Glutamatergic neuron (in vitro differentiated cells): Measurements from ENCODE around the gene IMP3. TPM values are rescaled to one million over a fixed set of nuclear protein-coding genes. Genes with fewer than 3 reads are reported as not detected.
"Not testable (repeated sequence)": the region's sequence is repeated elsewhere in the genome, so short reads cannot be mapped to it uniquely, and the experiment has no call there.

Experiments used
- DNase-seq: peaks from one replicate; pipeline ENCODE4 v3.0.0; 2022
- H3K27ac Mint-ChIP-seq: one replicate; pipeline ENCODE4 v1.8.0; 2020; ENCODE audit warnings: mild to moderate bottlenecking, mixed read lengths, inconsistent platforms; ENCODE audit not compliant: unreplicated experiment
- H3K27me3 Mint-ChIP-seq: one replicate; pipeline ENCODE4 v1.8.0; 2020; ENCODE audit warnings: mild to moderate bottlenecking, moderate library complexity, mixed read lengths, inconsistent platforms; ENCODE audit not compliant: unreplicated experiment
- H3K36me3 Mint-ChIP-seq: one replicate; pipeline ENCODE4 v1.8.0; 2020; ENCODE audit warnings: mild to moderate bottlenecking, mixed read lengths, inconsistent platforms; ENCODE audit not compliant: unreplicated experiment
- H3K4me1 Mint-ChIP-seq: one replicate; pipeline ENCODE4 v1.8.0; 2020; ENCODE audit warnings: mild to moderate bottlenecking, low read depth, mixed read lengths, inconsistent platforms; ENCODE audit not compliant: unreplicated experiment
- H3K4me3 Mint-ChIP-seq: one replicate; pipeline ENCODE4 v1.8.0; 2020; ENCODE audit warnings: mild to moderate bottlenecking, mixed read lengths, inconsistent platforms; ENCODE audit not compliant: unreplicated experiment
- H3K9me3 Mint-ChIP-seq: one replicate; pipeline ENCODE4 v1.8.0; 2020; ENCODE audit warnings: mild to moderate bottlenecking, moderate library complexity, mixed read lengths, inconsistent platforms; ENCODE audit not compliant: unreplicated experiment
- total RNA-seq: library from RNA; stranded (reverse); fragmentation: NEBNext Ultra II Directional; extraction: Animal tissue kit (Norgen Biotek cat#: 25700); gene quantifications from one replicate; pipeline ENCODE4 v1.2.1, GENCODE V29; 2021; ENCODE audit not compliant: unreplicated experiment
- TF ChIP-seq, protein P1 (sequence below): fragments of 200-600 bp; sonication (generic); IDR thresholded peaks from one replicate; pipeline ENCODE4 v1.5.0; 2021; ENCODE audit not compliant: partially characterized antibody, unreplicated experiment

IMP3 gene
- total RNA-seq, 1 donor from 2014 or later, result 33.6 TPM

DNA sequence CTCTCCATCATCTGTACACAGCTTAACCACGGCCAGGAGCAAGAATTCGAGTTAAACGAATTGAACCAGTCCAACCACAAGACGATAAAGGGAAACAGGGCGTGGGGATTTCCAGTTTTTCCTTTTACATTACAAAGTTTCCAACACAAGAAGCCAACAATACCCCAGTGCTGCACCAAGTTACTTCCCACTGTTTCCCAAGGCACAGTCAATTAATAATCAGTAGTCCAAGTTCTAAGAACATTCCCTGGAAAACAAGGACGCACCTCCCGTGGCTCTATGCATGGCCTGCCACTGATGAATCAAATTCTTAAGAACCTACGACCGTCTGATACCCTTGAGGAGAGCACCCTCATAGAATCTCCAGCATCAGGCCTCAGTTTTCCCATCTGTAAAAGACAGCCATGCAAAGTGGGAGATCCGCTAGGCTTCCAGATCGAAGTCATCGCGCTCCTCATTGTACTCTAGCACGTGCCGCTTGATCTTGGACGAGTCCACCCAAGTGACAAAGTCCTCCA is 774 bp downstream of the IMP3 start:
- H3K27ac Mint-ChIP-seq, result peak overlapping the region; percentile 73
- peaks cover 2% of the 10 kb centered on the region for H3K9me3 Mint-ChIP-seq
- peak overlapping the region; percentile 92 for H3K4me3 Mint-ChIP-seq
- TF ChIP-seq, protein P1, sequence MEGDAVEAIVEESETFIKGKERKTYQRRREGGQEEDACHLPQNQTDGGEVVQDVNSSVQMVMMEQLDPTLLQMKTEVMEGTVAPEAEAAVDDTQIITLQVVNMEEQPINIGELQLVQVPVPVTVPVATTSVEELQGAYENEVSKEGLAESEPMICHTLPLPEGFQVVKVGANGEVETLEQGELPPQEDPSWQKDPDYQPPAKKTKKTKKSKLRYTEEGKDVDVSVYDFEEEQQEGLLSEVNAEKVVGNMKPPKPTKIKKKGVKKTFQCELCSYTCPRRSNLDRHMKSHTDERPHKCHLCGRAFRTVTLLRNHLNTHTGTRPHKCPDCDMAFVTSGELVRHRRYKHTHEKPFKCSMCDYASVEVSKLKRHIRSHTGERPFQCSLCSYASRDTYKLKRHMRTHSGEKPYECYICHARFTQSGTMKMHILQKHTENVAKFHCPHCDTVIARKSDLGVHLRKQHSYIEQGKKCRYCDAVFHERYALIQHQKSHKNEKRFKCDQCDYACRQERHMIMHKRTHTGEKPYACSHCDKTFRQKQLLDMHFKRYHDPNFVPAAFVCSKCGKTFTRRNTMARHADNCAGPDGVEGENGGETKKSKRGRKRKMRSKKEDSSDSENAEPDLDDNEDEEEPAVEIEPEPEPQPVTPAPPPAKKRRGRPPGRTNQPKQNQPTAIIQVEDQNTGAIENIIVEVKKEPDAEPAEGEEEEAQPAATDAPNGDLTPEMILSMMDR, result no peak
- no peak for DNase-seq
- peaks cover 5% of the 10 kb centered on the region for H3K4me1 Mint-ChIP-seq
- no peaks in the 10 kb centered on the region for H3K36me3 Mint-ChIP-seq
- no peaks in the 10 kb centered on the region for H3K27me3 Mint-ChIP-seq

DNA sequence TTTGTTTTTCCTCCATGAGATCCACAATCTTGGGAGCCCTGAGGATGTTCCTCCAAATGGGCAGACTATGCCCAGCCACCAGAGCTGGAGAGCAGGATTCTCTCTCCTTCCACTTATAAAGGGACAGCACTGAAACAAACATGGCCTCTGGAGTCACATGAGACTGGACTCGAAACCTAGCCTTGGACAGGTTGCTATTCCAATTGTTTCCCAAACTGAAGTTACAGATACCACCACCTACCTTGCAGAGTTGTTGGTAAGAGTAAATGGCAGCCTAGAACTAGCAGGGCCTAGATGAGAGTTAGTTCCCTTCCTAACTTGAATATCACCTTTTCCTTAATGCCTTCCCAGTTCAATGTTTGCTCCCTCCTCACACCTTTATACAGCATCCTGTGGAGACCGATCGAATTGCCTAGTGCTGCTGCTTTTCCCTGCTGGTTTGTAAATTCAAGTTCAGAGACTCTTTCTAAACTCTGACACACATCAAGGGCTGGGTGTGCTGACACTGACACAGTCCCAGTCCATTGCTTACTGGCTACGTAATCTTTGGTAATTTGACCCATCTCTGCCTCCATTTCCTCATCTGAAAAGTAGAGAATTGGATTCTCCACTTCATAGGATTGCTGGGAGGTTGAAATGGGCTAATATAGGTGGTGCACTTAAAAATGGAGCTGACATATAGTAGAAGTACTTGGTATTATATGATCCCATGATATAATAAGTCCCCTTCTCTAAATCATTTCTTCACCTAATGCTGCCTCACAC is 2.6 kb downstream of the IMP3 start:
- Mint-ChIP-seq H3K27ac (no peak overlapping the region), H3K36me3 (no peaks in the 10 kb centered on the region), H3K4me1 (peaks cover 5% of the 10 kb centered on the region), H3K9me3 (peaks cover 2% of the 10 kb centered on the region), H3K27me3 (no peaks in the 10 kb centered on the region), H3K4me3 (no peak overlapping the region)
- TF ChIP-seq, protein P1, result no peak
- no peak for DNase-seq

DNA sequence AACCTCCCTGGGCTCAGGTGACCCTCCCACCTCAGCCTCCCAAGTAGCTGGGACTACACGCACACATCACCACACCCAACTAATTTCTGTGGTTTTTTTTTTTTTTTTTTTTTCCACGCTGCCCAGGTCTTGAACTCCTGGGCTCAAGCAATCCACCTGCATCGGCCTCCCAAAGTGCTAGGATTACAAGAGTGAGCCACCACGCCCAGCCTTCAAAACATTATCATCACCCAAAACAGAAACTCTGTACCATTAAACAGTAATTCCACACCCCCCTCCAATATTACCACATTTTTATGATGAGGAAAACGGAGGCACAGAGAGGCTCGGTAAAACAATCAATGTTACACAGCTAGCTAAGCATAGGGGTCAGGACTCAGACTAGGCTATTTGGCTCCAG is 4.0 kb downstream of the IMP3 start:
- Mint-ChIP-seq H3K36me3 (no peaks in the 10 kb centered on the region), H3K9me3 (peaks cover 2% of the 10 kb centered on the region), H3K27ac (no peak overlapping the region), H3K4me1 (peaks cover 5% of the 10 kb centered on the region), H3K4me3 (no peak overlapping the region), H3K27me3 (no peaks in the 10 kb centered on the region)
- DNase-seq, result no peak
- TF ChIP-seq, protein P1, result no peak

DNA sequence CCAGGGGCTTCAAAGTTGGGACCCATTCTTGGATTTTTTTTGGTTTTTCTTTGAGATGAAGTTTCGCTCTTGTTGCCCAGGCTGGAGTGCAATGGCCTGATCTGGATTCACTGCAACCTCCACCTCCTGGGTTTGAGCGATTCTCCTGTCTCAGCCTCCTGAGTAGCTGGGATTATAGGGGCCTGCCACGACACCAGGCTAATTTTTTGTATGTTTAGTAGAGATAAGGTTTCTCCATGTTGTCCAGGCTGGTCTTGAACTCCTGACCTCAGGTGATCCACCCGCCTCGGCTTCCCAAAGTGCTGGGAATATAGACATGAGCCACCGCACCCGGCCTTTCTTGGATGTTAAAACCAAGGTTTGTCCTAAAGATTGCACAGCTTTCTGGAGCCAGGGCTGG is 6.1 kb downstream of the IMP3 start:
- H3K27ac Mint-ChIP-seq, result not testable (repeated sequence)

DNA sequence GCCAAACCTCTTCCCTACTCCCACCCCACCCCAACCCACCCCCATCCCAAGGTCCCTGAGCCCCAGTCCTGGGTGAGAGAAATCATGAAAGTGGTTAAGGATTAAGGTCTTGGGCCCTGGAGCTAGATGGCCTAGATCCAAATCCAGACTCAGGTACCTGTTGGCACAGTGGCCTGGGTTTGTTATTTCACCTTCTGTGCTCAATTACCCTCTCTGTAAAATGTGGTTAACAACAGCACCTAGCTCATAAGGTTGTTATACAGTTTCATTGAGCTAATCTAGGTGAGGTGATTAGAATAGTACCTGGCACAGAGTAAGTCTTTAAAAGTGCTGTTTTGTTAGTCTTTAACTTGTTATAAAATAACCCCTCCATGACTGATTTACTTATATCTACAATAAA is 8.1 kb downstream of the IMP3 start:
- Mint-ChIP-seq H3K27ac (no peak overlapping the region), H3K36me3 (no peaks in the 10 kb centered on the region), H3K9me3 (peaks cover 2% of the 10 kb centered on the region), H3K4me3 (no peak overlapping the region), H3K4me1 (no peaks in the 10 kb centered on the region), H3K27me3 (no peaks in the 10 kb centered on the region)
- TF ChIP-seq, protein P1, result no peak
- DNase-seq, result no peak

More for the DNA sequence above, 6.1 kb downstream of the IMP3 start:
- DNase-seq, H3K36me3 Mint-ChIP-seq, H3K27me3 Mint-ChIP-seq, H3K4me3 Mint-ChIP-seq, H3K4me1 Mint-ChIP-seq, H3K9me3 Mint-ChIP-seq: not testable (repeated sequence)
